ENCODE results near the gene UPK2. TPM values are rescaled to one million over a fixed set of nuclear protein-coding genes. Genes with fewer than 3 reads are reported as not detected.

Gene UPK2
- total RNA-seq (2014; rRNA removed; shearing (Covaris generic)), result 0.21 TPM in 1 of 2 replicates, not detected in the other

- Histone ChIP-seq H3K36me3 (replicated peaks; ENCODE audit: control insufficient read depth, insufficient read depth, low read length) (no peaks in the 10 kb centered on the region), H3K4me3 (ENCODE audit: insufficient read depth, low read depth, low read length) (no peak within 1 kb of the TSS), H3K27me3 (ENCODE audit: control insufficient read depth, insufficient read depth, low read length) (peaks cover 4% of the 10 kb centered on the region; the same call in 1 of the 2 replicates)
- peak; percentile 97 for DNase-seq
Observed at GRCh38 chr11:118956094-118956846, at the start of gene UPK2. UPK2 (plus strand) TSS chr11:118956298; CDS start chr11:118956351, 53 bp downstream.

DNA sequence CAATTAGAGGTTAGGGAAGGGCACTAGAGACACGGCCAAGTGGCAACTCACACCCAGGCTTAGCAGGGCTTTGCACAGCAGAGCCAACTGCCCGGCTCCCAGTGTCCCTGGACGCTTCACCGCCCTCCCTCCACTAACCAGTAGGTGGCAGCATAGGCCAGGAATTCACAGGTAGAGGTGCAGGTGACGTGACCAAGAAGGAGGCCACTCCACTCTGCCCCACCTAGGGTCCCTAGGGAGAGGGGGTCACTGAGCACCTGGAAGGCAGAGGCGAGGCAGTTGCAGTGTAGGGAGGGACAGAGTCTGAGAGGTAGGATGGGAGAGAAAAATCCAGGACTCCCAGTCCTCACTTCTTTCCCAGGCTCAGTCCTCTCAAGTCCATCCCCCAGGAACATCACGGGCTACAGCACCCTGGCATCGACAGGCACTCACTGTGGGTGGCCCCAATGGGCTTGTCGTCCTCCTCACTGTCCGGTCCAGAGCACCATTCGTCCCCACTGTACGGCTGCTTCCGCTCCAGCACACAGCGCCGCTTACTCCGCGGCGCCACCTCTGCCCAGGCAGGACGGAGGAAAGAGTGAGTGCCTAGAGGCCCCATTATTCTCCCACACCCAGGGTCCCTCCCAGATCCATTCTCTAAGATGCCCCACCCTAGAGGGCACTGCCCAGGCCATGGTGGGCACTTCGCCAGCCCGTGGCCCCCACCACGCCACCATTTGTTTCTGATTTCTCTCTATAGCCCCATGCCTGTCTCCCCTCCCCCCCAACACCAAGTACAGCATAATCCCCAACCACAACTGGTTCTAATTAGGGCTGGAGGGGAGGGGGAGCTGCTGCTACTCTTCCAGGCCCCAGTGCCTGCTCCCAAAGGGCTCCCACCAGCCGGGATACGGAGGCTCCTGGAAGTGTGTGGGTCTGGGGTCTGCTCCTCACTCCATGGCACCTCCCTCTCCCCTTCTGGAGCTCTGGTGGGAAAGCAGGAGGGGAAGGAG, 48.8 kb upstream of the UPK2 start:
- Histone ChIP-seq H3K27me3 (ENCODE audit: control insufficient read depth, insufficient read depth, low read length) (no peaks in the 10 kb centered on the region), H3K36me3 (replicated peaks; ENCODE audit: control insufficient read depth, insufficient read depth, low read length) (peaks cover 29% of the 10 kb centered on the region), H3K4me3 (ENCODE audit: insufficient read depth, low read depth, low read length) (no peak overlapping the region)
- peak; percentile 92 for DNase-seq

DNA sequence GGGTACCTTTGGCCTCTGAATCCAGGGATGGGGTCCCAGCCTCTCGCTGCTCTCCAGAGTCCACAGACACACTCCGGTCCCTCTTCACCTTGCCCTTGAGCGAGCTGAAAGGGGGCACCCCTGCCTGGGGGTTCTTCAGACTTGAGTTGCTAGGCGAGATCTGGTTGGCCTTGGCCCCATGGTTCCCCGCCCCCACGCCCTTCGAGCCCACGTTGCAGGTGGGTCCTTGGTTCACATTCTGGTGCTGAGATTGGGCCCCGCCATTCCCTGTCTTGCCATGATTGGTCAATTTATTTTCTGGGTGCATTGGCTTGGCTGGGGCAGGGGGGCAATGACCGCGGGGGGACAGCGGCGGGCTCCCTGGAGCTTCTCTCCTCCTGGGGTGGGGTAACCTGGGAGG, 47.8 kb upstream of the UPK2 start:
- Histone ChIP-seq H3K27me3 (ENCODE audit: control insufficient read depth, insufficient read depth, low read length) (no peaks in the 10 kb centered on the region), H3K4me3 (ENCODE audit: insufficient read depth, low read depth, low read length) (no peak overlapping the region), H3K36me3 (replicated peaks; ENCODE audit: control insufficient read depth, insufficient read depth, low read length) (peaks cover 27% of the 10 kb centered on the region)
- no peak for DNase-seq

DNA sequence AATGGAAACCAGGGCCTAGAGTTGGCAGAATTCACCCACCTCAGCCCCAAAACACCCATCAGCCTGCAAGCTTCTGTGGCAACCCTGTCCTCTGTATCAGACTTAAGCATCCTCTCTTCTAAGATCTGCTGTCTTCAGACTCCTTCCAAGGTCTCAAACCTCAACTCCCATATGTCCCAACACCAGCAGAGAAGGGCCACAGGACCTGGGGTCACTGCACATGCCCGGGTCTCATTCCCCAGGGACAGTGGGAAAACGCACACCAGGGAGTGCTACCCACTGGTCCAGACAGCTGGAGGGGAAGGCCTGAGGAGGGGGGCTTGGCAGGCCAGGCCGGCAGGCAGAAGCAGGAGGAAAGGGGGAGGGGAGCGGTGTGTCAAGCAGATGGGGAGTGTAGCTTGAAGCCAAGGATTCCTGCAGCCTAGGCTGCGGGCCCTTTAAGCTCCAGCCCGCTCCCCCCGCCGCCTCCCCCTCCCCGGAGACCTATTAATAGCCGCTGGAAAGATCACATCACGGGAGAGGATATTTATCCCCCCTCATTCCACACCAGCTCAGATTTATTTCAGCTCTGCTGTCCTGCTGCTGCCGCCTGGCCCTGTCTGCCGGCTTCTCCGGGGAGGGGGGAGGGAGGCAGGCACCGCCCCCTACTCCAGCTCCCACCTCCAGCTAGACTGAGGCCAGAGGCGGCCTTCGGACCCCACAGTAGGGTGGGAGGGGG, 47.0 kb upstream of the UPK2 start:
- Histone ChIP-seq H3K36me3 (replicated peaks; ENCODE audit: control insufficient read depth, insufficient read depth, low read length) (peaks cover 22% of the 10 kb centered on the region), H3K4me3 (ENCODE audit: insufficient read depth, low read depth, low read length) (peak overlapping the region; percentile 56), H3K27me3 (ENCODE audit: control insufficient read depth, insufficient read depth, low read length) (no peaks in the 10 kb centered on the region)
- peak; percentile 86 for DNase-seq

GRCh38 chr11:118909619-118910308, 46.3 kb upstream of the UPK2 start:
- DNase-seq, result peak; percentile 70
- Histone ChIP-seq H3K36me3 (replicated peaks; ENCODE audit: control insufficient read depth, insufficient read depth, low read length) (peaks cover 18% of the 10 kb centered on the region), H3K4me3 (ENCODE audit: insufficient read depth, low read depth, low read length) (peak overlapping the region; percentile 56), H3K27me3 (ENCODE audit: control insufficient read depth, insufficient read depth, low read length) (no peaks in the 10 kb centered on the region)

GRCh38 chr11:118910309-118911112, 45.6 kb upstream of the UPK2 start:
- H3K36me3 ChIP-seq (replicated peaks; ENCODE audit: control insufficient read depth, insufficient read depth, low read length), result peaks cover 16% of the 10 kb centered on the region
- peak; percentile 94 for DNase-seq
- no peaks in the 10 kb centered on the region for H3K27me3 ChIP-seq (ENCODE audit: control insufficient read depth, insufficient read depth, low read length)
- H3K4me3 ChIP-seq (ENCODE audit: insufficient read depth, low read depth, low read length), result peak overlapping the region; percentile 56

DNA sequence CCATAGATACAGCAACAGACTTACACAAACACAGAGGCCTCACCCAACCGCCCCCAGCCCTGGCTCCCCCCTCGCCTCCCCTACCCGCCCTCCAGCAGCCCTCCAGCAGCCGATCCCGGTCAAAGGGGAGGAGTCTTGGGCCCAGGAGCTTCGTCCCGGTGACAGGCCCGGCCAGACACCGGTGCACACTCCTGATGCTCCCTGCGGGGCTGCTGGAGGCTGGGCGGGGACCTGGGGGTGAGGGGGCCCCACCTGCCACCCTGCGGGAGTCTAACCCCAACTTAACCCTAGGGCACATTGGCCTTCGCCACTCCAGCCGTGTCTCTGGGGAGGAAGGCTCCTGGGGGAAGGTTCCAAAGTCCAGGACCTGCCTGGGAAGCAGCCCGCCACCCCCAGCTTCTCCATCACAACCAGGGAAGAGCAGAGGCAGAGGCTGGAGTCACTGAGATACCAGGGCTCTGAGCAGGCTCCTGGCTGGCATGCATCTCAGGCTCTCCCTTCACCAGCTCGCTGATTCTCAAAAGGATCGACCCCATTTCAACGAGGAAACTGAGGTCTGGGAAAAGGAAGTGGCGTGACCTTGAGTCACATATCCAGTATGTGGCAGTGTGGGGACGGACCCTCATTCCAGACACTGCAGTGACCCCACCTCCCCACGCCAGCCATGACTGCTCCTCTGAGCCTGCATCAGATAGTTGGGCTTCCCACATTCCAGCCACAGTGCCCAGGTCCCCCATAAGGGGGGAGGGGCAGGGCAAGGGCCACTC, 44.8 kb upstream of the UPK2 start:
- DNase-seq, result peak; percentile 81

GRCh38 chr11:118911880-118912741, 44.0 kb upstream of the UPK2 start:
- Histone ChIP-seq H3K4me3 (ENCODE audit: insufficient read depth, low read depth, low read length) (peak overlapping the region; percentile 56), H3K27me3 (ENCODE audit: control insufficient read depth, insufficient read depth, low read length) (no peaks in the 10 kb centered on the region), H3K36me3 (replicated peaks; ENCODE audit: control insufficient read depth, insufficient read depth, low read length) (peaks cover 4% of the 10 kb centered on the region)
- DNase-seq, result peak; percentile 82

More for the DNA sequence above, 44.8 kb upstream of the UPK2 start:
- peak overlapping the region; percentile 56 for H3K4me3 ChIP-seq (ENCODE audit: insufficient read depth, low read depth, low read length)
- H3K27me3 ChIP-seq (ENCODE audit: control insufficient read depth, insufficient read depth, low read length), result no peaks in the 10 kb centered on the region
- peaks cover 10% of the 10 kb centered on the region for H3K36me3 ChIP-seq (replicated peaks; ENCODE audit: control insufficient read depth, insufficient read depth, low read length)

GRCh38 chr11:118912742-118913410, 43.2 kb upstream of the UPK2 start:
- H3K27me3 ChIP-seq (ENCODE audit: control insufficient read depth, insufficient read depth, low read length), result no peaks in the 10 kb centered on the region
- peak overlapping the region; percentile 12; the same call in 1 of the 2 replicates for H3K4me3 ChIP-seq (ENCODE audit: insufficient read depth, low read depth, low read length)
- H3K36me3 ChIP-seq (replicated peaks; ENCODE audit: control insufficient read depth, insufficient read depth, low read length), result peaks cover 2% of the 10 kb centered on the region
- no peak for DNase-seq

- DNase-seq, result peak; percentile 35
- H3K27me3 ChIP-seq (ENCODE audit: control insufficient read depth, insufficient read depth, low read length), result no peaks in the 10 kb centered on the region
- no peaks in the 10 kb centered on the region for H3K36me3 ChIP-seq (replicated peaks; ENCODE audit: control insufficient read depth, insufficient read depth, low read length)
- no peak overlapping the region for H3K4me3 ChIP-seq (ENCODE audit: insufficient read depth, low read depth, low read length)
Observed at GRCh38 chr11:118913411-118914125, 42.5 kb upstream of the UPK2 start.
